Astrocyte (in vitro differentiated cells and primary cell): ENCODE data around the gene SCART1.

Experiments
- EZH2 ChIP-seq: IDR thresholded peaks from 2 replicates; pipeline ENCODE4 v1.6.1; 2012; ENCODE audit warnings: mild to moderate bottlenecking, low read length, inconsistent platforms; ENCODE audit not compliant: insufficient read depth
- TF ChIP-seq, protein P1 (sequence below): IDR thresholded peaks from 2 replicates; pipeline ENCODE4 v1.5.1; 2011; ENCODE audit warnings: low read depth, mild to moderate bottlenecking, inconsistent platforms, low read length, moderate library complexity; ENCODE audit not compliant: insufficient read depth

DNA sequence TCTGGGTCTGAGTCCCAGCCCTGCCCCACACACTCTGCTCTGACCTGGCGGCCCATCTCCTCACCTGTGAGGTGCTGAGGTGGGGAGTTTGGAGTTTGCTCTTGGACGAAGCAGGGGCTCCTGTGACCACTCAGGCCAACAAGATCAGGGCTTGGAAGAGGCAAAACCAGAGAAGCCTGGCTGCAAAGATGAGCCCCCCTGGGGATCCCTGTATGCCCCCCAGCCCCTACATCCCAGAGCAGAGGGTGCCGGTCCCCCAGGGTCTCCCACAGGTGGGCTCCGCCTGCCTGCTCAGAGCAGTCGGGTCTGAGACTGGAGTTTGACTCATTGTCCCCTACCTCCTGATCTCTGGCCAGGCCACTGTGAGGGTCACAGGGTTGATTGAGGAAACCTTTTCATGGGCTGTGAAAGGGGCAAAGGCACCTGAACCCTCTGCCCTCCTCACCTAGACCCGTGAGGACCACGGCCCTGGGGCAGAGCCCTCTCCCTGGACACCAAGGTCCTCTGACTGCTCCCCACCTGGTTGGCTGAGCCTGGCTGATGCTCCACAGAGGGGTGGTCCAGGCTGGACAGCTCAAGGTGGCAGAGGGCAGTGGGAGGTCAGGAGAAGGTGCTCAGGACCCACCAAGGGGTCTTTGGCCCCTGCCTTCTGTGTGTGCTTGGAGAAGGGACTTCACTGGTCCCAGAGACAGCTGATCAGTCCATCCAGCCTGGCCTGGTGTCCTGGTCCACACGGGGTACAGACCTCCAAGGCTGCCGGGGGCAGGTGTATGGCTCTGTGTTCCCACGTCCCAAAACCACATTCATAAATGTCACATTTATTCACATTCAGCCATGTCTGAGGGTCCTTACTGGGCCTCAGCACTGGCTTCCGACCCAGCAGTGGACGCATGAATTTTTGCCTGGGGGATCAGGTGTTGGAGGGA lies 9.1 kb upstream of the SCART1 start:
- TF ChIP-seq, protein P1, sequence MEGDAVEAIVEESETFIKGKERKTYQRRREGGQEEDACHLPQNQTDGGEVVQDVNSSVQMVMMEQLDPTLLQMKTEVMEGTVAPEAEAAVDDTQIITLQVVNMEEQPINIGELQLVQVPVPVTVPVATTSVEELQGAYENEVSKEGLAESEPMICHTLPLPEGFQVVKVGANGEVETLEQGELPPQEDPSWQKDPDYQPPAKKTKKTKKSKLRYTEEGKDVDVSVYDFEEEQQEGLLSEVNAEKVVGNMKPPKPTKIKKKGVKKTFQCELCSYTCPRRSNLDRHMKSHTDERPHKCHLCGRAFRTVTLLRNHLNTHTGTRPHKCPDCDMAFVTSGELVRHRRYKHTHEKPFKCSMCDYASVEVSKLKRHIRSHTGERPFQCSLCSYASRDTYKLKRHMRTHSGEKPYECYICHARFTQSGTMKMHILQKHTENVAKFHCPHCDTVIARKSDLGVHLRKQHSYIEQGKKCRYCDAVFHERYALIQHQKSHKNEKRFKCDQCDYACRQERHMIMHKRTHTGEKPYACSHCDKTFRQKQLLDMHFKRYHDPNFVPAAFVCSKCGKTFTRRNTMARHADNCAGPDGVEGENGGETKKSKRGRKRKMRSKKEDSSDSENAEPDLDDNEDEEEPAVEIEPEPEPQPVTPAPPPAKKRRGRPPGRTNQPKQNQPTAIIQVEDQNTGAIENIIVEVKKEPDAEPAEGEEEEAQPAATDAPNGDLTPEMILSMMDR: no peak
- no peak for TF ChIP-seq EZH2
